GM12865 (cell line): Measurements from ENCODE around the gene CYGB.

Experiments
- DNase-seq: peaks from one replicate; pipeline ENCODE4 v3.0.0; 2010; ENCODE audit warnings: low read depth
- H3K4me3 ChIP-seq: 2 replicates; pipeline ENCODE4 v1.5.1; 2011; ENCODE audit warnings: mild to moderate bottlenecking, low read depth, low read length, control low read depth
- CTCF ChIP-seq: IDR thresholded peaks from 2 replicates; pipeline ENCODE4 v1.5.1; 2011; ENCODE audit warnings: low read length, control low read depth, low read depth, inconsistent platforms; ENCODE audit not compliant: insufficient read depth; ENCODE audit errors: missing control alignments

The CYGB gene

DNA sequence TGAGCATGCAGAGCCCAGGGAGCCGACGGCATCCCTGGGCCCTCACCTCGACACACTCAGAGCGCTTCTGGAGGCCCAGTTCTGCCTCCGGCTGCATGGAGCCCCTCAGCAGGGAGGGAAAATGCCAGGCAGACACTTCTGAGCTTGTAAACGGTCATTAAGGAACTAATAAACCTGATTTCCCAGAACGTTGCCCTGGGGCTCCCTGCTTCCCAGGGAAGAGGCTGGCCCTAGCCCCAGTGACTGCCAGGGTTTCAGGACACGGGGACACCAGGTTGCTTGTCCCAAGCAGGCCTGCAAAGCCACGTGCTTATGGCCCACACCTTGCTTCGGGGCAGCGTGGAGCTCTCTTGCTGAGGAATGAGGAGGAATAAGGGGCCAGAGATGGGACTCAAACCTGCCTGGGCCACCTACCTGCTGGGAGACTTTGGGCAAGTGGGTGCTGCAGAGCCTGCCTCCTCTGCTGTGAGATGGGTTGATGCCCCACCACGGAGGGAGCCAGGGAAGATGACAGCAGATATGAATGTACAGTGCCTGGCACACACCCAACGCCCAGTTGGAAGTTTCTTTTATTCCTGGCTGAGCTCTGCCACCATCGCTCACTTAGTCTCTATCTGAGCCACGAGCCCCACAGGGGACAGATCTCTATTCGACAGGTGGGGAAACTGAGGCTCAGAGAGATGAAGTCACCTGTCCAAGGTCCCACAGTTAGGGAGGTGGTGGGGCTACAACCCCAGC is 41.7 kb downstream of the CYGB start:
- H3K4me3 ChIP-seq = no peak overlapping the region
- TF ChIP-seq CTCF = no peak
- no peak for DNase-seq

DNA sequence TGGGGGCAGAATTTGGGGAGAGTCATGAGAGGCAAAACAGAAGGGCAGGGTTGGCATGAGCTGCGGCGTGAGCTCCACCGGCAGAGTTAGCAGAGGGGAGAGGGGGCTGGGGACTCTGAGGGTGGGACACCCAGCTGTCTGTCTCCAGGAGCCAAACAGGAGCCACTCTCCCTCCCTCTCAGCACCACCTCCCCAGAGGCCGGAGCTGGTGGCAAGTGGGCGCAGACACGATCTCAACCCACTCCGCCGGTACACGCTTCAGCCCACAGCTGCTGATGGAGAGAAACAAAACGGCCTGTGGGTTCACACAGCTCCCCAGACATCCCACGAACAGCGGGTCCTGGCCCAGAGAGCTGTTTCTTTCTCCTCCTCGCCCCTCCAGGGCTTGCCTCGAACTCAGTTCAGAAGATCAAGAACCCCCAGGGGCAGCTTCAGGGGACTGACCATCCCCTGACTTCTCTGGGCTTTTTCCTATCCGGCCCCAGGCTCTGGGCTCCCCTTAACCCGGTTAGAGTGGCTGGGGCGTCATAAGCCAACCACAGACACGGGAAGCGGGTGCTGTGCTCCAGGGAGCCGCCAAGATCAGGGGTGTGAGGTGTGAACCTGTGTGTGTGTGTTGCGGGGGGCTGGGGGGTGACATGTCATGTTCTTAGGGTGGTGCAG is 43.9 kb downstream of the CYGB start:
- H3K4me3 ChIP-seq = peak overlapping the region; percentile 47
- no peak for TF ChIP-seq CTCF
- DNase-seq = peak; percentile 41

- H3K4me3 ChIP-seq = peak overlapping the region; percentile 47
- no peak for TF ChIP-seq CTCF
- DNase-seq = peak; percentile 86
Observed at GRCh38 chr17:76492989-76493501, 44.5 kb downstream of the CYGB start.

DNA sequence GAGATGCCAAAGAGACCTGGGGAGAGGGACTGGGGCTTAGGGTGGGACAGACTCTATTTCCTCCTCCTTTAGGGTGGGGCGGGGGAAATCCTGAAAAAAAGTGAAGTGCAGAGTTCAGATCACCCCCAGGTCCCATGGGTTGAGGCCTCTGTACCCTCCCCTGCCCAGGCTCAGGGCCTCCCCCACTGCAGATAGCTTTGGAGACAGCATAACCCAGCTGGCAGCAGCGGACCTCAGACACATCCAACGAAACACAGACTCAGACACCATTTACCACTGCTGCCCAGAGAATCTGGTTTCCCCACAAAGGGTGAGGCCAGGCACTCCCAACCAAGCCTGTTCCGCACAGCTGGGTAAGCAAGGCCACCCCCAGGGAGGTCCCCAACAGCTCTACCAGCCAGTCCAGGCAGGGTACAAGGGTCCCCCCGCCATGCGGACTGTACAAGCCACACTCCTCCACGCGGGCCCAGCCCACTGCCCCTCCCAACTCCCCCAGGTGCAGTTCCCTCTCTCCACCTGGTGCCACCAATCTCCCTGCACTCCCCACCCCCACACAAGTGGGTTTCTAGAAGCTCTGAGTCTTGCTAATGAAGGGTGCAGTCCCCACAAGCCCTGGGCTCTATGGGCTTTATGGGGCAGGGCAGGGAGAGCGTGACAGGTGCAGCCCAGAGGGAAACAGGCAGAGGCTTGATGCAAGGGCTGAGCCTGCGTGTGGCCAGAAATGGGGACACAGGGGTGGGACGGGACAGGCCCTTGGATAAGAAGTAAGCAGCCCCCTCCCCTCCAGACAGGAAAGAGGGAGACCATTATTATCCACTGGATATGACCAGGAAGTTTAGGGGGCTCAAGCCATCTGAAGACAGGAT is 45.2 kb downstream of the CYGB start:
- peak overlapping the region; percentile 47 for H3K4me3 ChIP-seq
- DNase-seq = peak; percentile 75
- no peak for TF ChIP-seq CTCF

DNA sequence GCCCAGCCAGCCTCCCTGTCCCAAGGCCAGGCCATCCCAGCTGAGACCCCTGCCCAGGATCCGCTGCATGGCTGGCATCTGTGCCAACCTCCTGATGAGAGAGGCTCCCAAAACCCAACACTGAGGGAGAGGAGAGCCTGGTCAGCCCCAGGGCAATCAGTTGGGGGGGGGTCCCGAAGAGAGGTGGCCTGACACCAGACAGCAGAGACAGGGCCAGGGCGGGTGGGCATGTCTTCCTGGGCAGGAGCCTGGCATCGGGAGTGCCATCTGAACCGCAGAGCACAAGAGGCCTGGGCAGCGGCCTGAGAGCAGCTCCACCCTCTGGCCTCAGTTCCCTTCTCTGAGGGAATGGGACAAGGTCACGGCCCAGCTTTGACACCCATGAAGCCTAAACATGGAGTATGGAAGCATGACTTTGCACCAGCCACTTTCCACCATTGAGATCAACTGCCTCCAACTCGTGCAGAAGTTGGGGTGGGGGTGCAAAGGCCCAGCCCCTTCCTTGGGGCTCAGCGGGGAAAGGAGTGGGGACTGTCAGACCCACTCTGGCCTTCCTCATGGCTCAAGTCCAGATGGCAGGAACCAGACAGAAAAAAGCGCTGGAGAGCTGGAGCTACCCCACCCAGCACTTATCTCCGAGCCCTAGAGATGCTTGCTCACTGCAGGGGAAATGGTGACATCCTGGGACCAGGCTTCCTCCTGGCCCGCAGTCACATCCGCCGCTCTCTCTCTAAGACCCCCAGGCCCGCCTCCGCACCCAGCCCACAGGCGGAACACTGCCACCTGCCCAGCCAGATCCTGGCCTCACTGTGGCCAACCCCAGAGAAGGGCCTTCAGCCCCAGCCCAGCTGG is 46.0 kb downstream of the CYGB start:
- peak; percentile 64 for DNase-seq

More for the DNA sequence above, 46.0 kb downstream of the CYGB start:
- TF ChIP-seq CTCF = no peak
- peak overlapping the region; percentile 47 for H3K4me3 ChIP-seq
